HG02623 (cell line): Measurements from ENCODE around the gene RAB6C.
"Not testable (repeated sequence)": the region's sequence is repeated elsewhere in the genome, so short reads cannot be mapped to it uniquely, and the experiment has no call there.

Experiments used
- ATAC-seq: cut with Tn5 transposase; IDR thresholded peaks from one replicate; pipeline ENCODE4 v1.9.1; 2021; ENCODE audit warnings: moderate library complexity; ENCODE audit not compliant: unreplicated experiment

The RAB6C gene

GRCh38 chr2:129979629-129980155 is at the start of gene RAB6C:
Gene RAB6C (plus strand): TSS chr2:129979666. CDS start chr2:129980116, 450 bp downstream.
- ATAC-seq: not testable (repeated sequence)

- ATAC-seq: no peak
These were observed 49.0 kb upstream of the RAB6C start for GRCh38 chr2:129930451-129930850.

GRCh38 chr2:129933387-129933786 is 46.1 kb upstream of the RAB6C start:
- ATAC-seq: not testable (repeated sequence)

GRCh38 chr2:129934044-129934822 is 45.2 kb upstream of the RAB6C start:
- no peak for ATAC-seq

- ATAC-seq: no peak
These were observed 44.3 kb upstream of the RAB6C start for GRCh38 chr2:129935118-129935517.

GRCh38 chr2:129936334-129936934 is 43.0 kb upstream of the RAB6C start:
- no peak for ATAC-seq

GRCh38 chr2:129938850-129939471 is 40.5 kb upstream of the RAB6C start:
- ATAC-seq: not testable (repeated sequence)

- ATAC-seq: not testable (repeated sequence)
These were observed 36.0 kb upstream of the RAB6C start for GRCh38 chr2:129943456-129943855.

GRCh38 chr2:129945557-129945956 is 33.9 kb upstream of the RAB6C start:
- no peak for ATAC-seq

GRCh38 chr2:129947712-129948111 is 31.8 kb upstream of the RAB6C start:
- not testable (repeated sequence) for ATAC-seq

GRCh38 chr2:129956171-129956570 is 23.3 kb upstream of the RAB6C start:
- ATAC-seq: not testable (repeated sequence)

- no peak for ATAC-seq
These were observed 21.6 kb upstream of the RAB6C start for GRCh38 chr2:129957891-129958290.

- not testable (repeated sequence) for ATAC-seq
These were observed 20.7 kb upstream of the RAB6C start for GRCh38 chr2:129958736-129959135.

- not testable (repeated sequence) for ATAC-seq
These were observed 10.9 kb upstream of the RAB6C start for GRCh38 chr2:129968605-129969004.

GRCh38 chr2:129975016-129975774 is 4.3 kb upstream of the RAB6C start:
- ATAC-seq: no peak

GRCh38 chr2:129976969-129977368 is 2.5 kb upstream of the RAB6C start:
- ATAC-seq: not testable (repeated sequence)

GRCh38 chr2:129977986-129978385 is 1.5 kb upstream of the RAB6C start:
- ATAC-seq: no peak

- not testable (repeated sequence) for ATAC-seq
These were observed 780 bp downstream of the RAB6C start for GRCh38 chr2:129980246-129980645.

GRCh38 chr2:129981689-129982088 is 2.2 kb downstream of the RAB6C start:
- ATAC-seq: not testable (repeated sequence)

GRCh38 chr2:129984426-129984825 is 5.0 kb downstream of the RAB6C start:
- ATAC-seq: no peak
